ENCODE measurements around the gene PLPP7. TPM values are rescaled to one million over a fixed set of nuclear protein-coding genes. Genes with fewer than 3 reads are reported as not detected.

Gene PLPP7
- polyA plus RNA-seq, 1 donor (not counting 4 experiments of a cell fraction or from before 2014, with no cell fraction given): not detected

GRCh38 chr9:131304676-131305355 is 15.3 kb downstream of the PLPP7 start:
- Histone ChIP-seq H3K27ac (ENCODE audit: control insufficient read depth, insufficient read depth, low read length) (no peak overlapping the region), H3K27me3 (ENCODE audit: control insufficient read depth, extremely low read depth, insufficient read depth, low read length) (peaks cover 3% of the 10 kb centered on the region), H3K4me1 (ENCODE audit: control insufficient read depth, extremely low read depth, insufficient read depth, low read length) (no peaks in the 10 kb centered on the region), H3K9me1 (ENCODE audit: control insufficient read depth, extremely low read depth, insufficient read depth, low read length) (no peaks in the 10 kb centered on the region), H3K9me3 (ENCODE audit: control insufficient read depth, low read depth, low read length) (no peaks in the 10 kb centered on the region), H3K79me2 (ENCODE audit: control insufficient read depth, insufficient read depth, low read length) (no peaks in the 10 kb centered on the region), H3K9ac (ENCODE audit: control insufficient read depth, extremely low read depth, insufficient read depth, low read length) (no peak overlapping the region), H3K4me2 (ENCODE audit: control insufficient read depth, extremely low read depth, insufficient read depth, low read depth, low read length) (no peak overlapping the region), H3K36me3 (ENCODE audit: control insufficient read depth in 2 of 2, extremely low read depth in 1 of 2, insufficient read depth in 2 of 2, low read length in 2 of 2) (no peaks in the 10 kb centered on the region), H2AFZ (ENCODE audit: control insufficient read depth, low read length) (no peak overlapping the region), H4K20me1 (ENCODE audit: control insufficient read depth, extremely low read depth, insufficient read depth, low read length) (no peaks in the 10 kb centered on the region), H3K4me3 (ENCODE audit: control insufficient read depth in 2 of 3, extremely low read depth in 1 of 3, insufficient read depth in 2 of 3, low read depth in 1 of 3, low read length in 3 of 3) (no peak overlapping the region)
- FAIRE-seq: no peak
- DNase-seq (ENCODE audit: low read depth, low spot score): no peak
- TF ChIP-seq EZH2 (IDR thresholded peaks at IDR 0.05; ENCODE audit: low read length) (no peak), CTCF (optimal IDR thresholded peaks at IDR 0.05 in 1 of 3, IDR thresholded peaks at IDR 0.05 in 1 of 3, conservative IDR thresholded peaks at IDR 0.05 in 1 of 3; ENCODE audit: extremely low read depth in 1 of 3, insufficient read depth in 2 of 3, low read length in 3 of 3) (no peak)
- dilution Hi-C loops (cut with MboI; ENCODE audit: extremely low pct_ligation_motif_present, low sequenced_read_pairs): no loop called here

- no peaks in the 10 kb centered on the region for H4K20me1 ChIP-seq (ENCODE audit: control insufficient read depth, extremely low read depth, insufficient read depth, low read length)
- no peak overlapping the region for H2AFZ ChIP-seq (ENCODE audit: control insufficient read depth, low read length)
- no peaks in the 10 kb centered on the region for H3K4me1 ChIP-seq (ENCODE audit: control insufficient read depth, extremely low read depth, insufficient read depth, low read length)
- no peak for FAIRE-seq
- H3K27ac ChIP-seq (ENCODE audit: control insufficient read depth, insufficient read depth, low read length): no peak overlapping the region
- no peaks in the 10 kb centered on the region for H3K36me3 ChIP-seq (ENCODE audit: control insufficient read depth in 2 of 2, extremely low read depth in 1 of 2, insufficient read depth in 2 of 2, low read length in 2 of 2)
- H3K27me3 ChIP-seq (ENCODE audit: control insufficient read depth, extremely low read depth, insufficient read depth, low read length): peaks cover 3% of the 10 kb centered on the region
- H3K9me3 ChIP-seq (ENCODE audit: control insufficient read depth, low read depth, low read length): no peaks in the 10 kb centered on the region
- dilution Hi-C loops (cut with MboI; ENCODE audit: extremely low pct_ligation_motif_present, low sequenced_read_pairs): no loop called here
- no peaks in the 10 kb centered on the region for H3K79me2 ChIP-seq (ENCODE audit: control insufficient read depth, insufficient read depth, low read length)
- no peak for DNase-seq (ENCODE audit: low read depth, low spot score)
- TF ChIP-seq EZH2 (IDR thresholded peaks at IDR 0.05; ENCODE audit: low read length): no peak
- H3K9ac ChIP-seq (ENCODE audit: control insufficient read depth, extremely low read depth, insufficient read depth, low read length): no peak overlapping the region
- no peak overlapping the region for H3K4me3 ChIP-seq (ENCODE audit: control insufficient read depth in 2 of 3, extremely low read depth in 1 of 3, insufficient read depth in 2 of 3, low read depth in 1 of 3, low read length in 3 of 3)
- H3K4me2 ChIP-seq (ENCODE audit: control insufficient read depth, extremely low read depth, insufficient read depth, low read depth, low read length): no peak overlapping the region
- no peaks in the 10 kb centered on the region for H3K9me1 ChIP-seq (ENCODE audit: control insufficient read depth, extremely low read depth, insufficient read depth, low read length)
Observed at GRCh38 chr9:131306397-131307004, 17.0 kb downstream of the PLPP7 start.

Data from keratinocyte (primary cell).